ENCODE measurements around the gene TUBB1. TPM values are rescaled to one million over a fixed set of nuclear protein-coding genes. Genes with fewer than 3 reads are reported as not detected.

TUBB1 gene
- total and polyA plus RNA-seq, 2 donors (not counting 1 experiment from before 2014, with no cell fraction given): 0.22 to 0.43 TPM

DNA sequence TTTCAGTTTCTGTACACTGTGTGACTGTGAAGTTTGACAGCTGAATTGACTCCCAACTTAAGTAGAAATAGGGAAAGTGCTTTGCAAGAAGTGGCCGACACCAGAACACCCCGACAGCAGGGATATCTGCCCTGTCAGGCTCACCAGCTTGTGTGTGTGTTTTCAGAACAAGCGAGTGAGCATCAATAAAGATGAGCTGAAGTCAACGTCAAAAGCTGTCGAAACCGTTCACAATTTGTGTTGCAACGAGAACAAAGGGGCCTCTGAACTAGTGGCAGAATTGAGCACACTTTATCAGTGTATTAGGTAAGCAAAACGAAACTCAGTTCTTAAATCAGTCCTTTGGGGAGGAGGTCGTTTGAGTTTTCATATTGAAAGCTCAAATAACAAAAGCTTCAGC, 27.5 kb upstream of the TUBB1 start:
- peaks cover 5 to 97% of the 10 kb centered on the region in 2 experiments for H3K36me3 ChIP-seq (replicated peaks in 1 of 2; ENCODE audit: control extremely low read depth in 1 of 2, control insufficient read depth in 1 of 2, extremely low read depth in 1 of 2, insufficient read depth in 2 of 2, low read length in 1 of 2)
- DNase-seq: no peak
- peaks cover 17 to 30% of the 10 kb centered on the region in 2 donors for H3K4me1 ChIP-seq (ENCODE audit: control insufficient read depth in 2 of 2, insufficient read depth in 2 of 2, low read length in 2 of 2)
- no peak overlapping the region for H2AFZ ChIP-seq (ENCODE audit: insufficient read depth, low read depth, low read length, poor library complexity, severe bottlenecking)
- Mint-ChIP-seq H3K4me1 (peaks cover 40% of the 10 kb centered on the region), H3K4me3 (no peak overlapping the region), H3K27me3 (no peaks in the 10 kb centered on the region), H3K9me3 (ENCODE audit: insufficient read depth) (no peaks in the 10 kb centered on the region), H3K27ac (peak overlapping the region; percentile 16)
- H3K79me2 ChIP-seq (ENCODE audit: control insufficient read depth, insufficient read depth, low read length): peaks cover 19% of the 10 kb centered on the region
- no peak overlapping the region for H3K4me3 ChIP-seq (ENCODE audit: control extremely low read depth in 1 of 5, extremely low read depth in 1 of 5, insufficient read depth in 1 of 5, low read depth in 2 of 5, low read length in 4 of 5)
- H3K9me3 ChIP-seq (ENCODE audit: control extremely low read depth in 1 of 3, control insufficient read depth in 2 of 3, insufficient read depth in 1 of 3, low read length in 2 of 3): no peaks in the 10 kb centered on the region
- ChIA-PET POLR2A (interaction anchor here (0.9 to 1.3 kb wide), 2 partner anchors 10 to 17 kb away, joined by 3 to 5 read pairs; no protein-coding TSS in a partner anchor), CTCF (interaction anchor here (1.6 kb wide), 1 partner anchor 9 kb away, joined by 6 read pairs; no protein-coding TSS in a partner anchor)
- intact Hi-C loops (cut with micrococcal nuclease): loop anchor here (1.0 kb wide), 1 partner anchor 10 kb away; the partner anchor contains the start of gene NELFCD
- H3K9ac ChIP-seq (ENCODE audit: low read length): no peak overlapping the region
- ATAC-seq (ENCODE audit: low read depth): no peak
- H3K27me3 ChIP-seq (replicated peaks in 1 of 4; ENCODE audit: control extremely low read depth in 1 of 4, control insufficient read depth in 3 of 4, insufficient read depth in 4 of 4, low read length in 3 of 4): no peaks in the 10 kb centered on the region
- 93% methylated on average over 7 of the region's 9 CpGs for whole genome bisulfite sequencing (ENCODE audit: insufficient coverage)
- no peak overlapping the region for H3K4me2 ChIP-seq (replicated peaks; ENCODE audit: low read depth, low read length, poor library complexity, severe bottlenecking)
- no peak overlapping the region for H3K27ac ChIP-seq (ENCODE audit: low read length in 2 of 2)
- TF ChIP-seq, protein P1, sequence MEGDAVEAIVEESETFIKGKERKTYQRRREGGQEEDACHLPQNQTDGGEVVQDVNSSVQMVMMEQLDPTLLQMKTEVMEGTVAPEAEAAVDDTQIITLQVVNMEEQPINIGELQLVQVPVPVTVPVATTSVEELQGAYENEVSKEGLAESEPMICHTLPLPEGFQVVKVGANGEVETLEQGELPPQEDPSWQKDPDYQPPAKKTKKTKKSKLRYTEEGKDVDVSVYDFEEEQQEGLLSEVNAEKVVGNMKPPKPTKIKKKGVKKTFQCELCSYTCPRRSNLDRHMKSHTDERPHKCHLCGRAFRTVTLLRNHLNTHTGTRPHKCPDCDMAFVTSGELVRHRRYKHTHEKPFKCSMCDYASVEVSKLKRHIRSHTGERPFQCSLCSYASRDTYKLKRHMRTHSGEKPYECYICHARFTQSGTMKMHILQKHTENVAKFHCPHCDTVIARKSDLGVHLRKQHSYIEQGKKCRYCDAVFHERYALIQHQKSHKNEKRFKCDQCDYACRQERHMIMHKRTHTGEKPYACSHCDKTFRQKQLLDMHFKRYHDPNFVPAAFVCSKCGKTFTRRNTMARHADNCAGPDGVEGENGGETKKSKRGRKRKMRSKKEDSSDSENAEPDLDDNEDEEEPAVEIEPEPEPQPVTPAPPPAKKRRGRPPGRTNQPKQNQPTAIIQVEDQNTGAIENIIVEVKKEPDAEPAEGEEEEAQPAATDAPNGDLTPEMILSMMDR (IDR thresholded peaks at IDR 0.05): no peak
- no peak for TF ChIP-seq EZH2 (IDR thresholded peaks at IDR 0.05; ENCODE audit: borderline replicate concordance, insufficient read depth, low read depth, low read length, poor library complexity, severe bottlenecking)
- H4K20me1 ChIP-seq (ENCODE audit: control insufficient read depth, insufficient read depth, low read length, poor library complexity, severe bottlenecking): peaks cover 21% of the 10 kb centered on the region

DNA sequence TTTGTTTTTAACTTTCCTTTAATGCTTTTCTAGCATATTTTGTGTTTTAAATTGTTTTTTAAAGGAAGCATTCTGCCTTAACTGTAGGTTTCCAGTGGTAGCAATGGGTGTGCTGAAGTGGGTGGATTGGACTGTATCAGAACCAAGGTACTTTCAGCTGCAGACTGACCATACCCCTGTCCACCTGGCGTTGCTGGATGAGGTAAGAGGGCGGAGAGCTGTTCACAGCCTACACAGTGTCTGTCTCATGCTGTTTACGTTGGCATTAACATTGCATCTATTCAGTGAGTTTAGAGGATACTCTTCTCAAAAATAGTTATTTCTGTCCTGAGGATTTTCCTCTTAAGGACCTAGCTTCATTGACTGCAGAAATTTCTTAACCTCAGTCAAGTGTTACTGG, 26.3 kb upstream of the TUBB1 start:
- ChIA-PET POLR2A (interaction anchor here (0.6 to 1.8 kb wide), 3 partner anchors 15 to 39 kb away, joined by 3 to 5 read pairs (median 5); partner anchors contain the start of gene ATP5F1E), CTCF (interaction anchor here (1.2 to 1.6 kb wide), 3 partner anchors 8 to 123 kb away, joined by 5 to 6 read pairs (median 5); no protein-coding TSS in a partner anchor)
- Mint-ChIP-seq H3K4me1 (peaks cover 43% of the 10 kb centered on the region), H3K4me3 (no peak overlapping the region), H3K27me3 (no peaks in the 10 kb centered on the region), H3K27ac (peak overlapping the region; percentile 77), H3K9me3 (ENCODE audit: insufficient read depth) (no peaks in the 10 kb centered on the region)
- H3K9me3 ChIP-seq (ENCODE audit: control extremely low read depth in 1 of 3, control insufficient read depth in 2 of 3, insufficient read depth in 1 of 3, low read length in 2 of 3): no peaks in the 10 kb centered on the region
- peaks cover 17 to 30% of the 10 kb centered on the region in 2 donors for H3K4me1 ChIP-seq (ENCODE audit: control insufficient read depth in 2 of 2, insufficient read depth in 2 of 2, low read length in 2 of 2)
- intact Hi-C loops (cut with micrococcal nuclease): loop anchor here (1.0 kb wide), 1 partner anchor 12 kb away; the partner anchor contains the start of gene NELFCD
- whole genome bisulfite sequencing (ENCODE audit: insufficient coverage): 100% methylated on average over 3 of the region's 3 CpGs
- no peak overlapping the region for H3K4me2 ChIP-seq (replicated peaks; ENCODE audit: low read depth, low read length, poor library complexity, severe bottlenecking)
- DNase-seq (no peak), ATAC-seq (ENCODE audit: low read depth) (no peak)
- H2AFZ ChIP-seq (ENCODE audit: insufficient read depth, low read depth, low read length, poor library complexity, severe bottlenecking): no peak overlapping the region
- TF ChIP-seq EZH2 (IDR thresholded peaks at IDR 0.05; ENCODE audit: borderline replicate concordance, insufficient read depth, low read depth, low read length, poor library complexity, severe bottlenecking): no peak
- TF ChIP-seq, protein P1 (IDR thresholded peaks at IDR 0.05): no peak
- H3K36me3 ChIP-seq (replicated peaks in 1 of 2; ENCODE audit: control extremely low read depth in 1 of 2, control insufficient read depth in 1 of 2, extremely low read depth in 1 of 2, insufficient read depth in 2 of 2, low read length in 1 of 2): peaks cover 5 to 97% of the 10 kb centered on the region in 2 experiments
- no peak overlapping the region for H3K4me3 ChIP-seq (ENCODE audit: control extremely low read depth in 1 of 5, extremely low read depth in 1 of 5, insufficient read depth in 1 of 5, low read depth in 2 of 5, low read length in 4 of 5)
- no peak overlapping the region for H3K9ac ChIP-seq (ENCODE audit: low read length)
- H3K79me2 ChIP-seq (ENCODE audit: control insufficient read depth, insufficient read depth, low read length): peaks cover 17% of the 10 kb centered on the region
- peak overlapping the region in 1 of 2 donors; percentile 37 for H3K27ac ChIP-seq (ENCODE audit: low read length in 2 of 2)
- H3K27me3 ChIP-seq (replicated peaks in 1 of 4; ENCODE audit: control extremely low read depth in 1 of 4, control insufficient read depth in 3 of 4, insufficient read depth in 4 of 4, low read length in 3 of 4): no peaks in the 10 kb centered on the region
- peaks cover 24% of the 10 kb centered on the region for H4K20me1 ChIP-seq (ENCODE audit: control insufficient read depth, insufficient read depth, low read length, poor library complexity, severe bottlenecking)
